Measurements from ENCODE around the gene PPP1R15B.

PPP1R15B gene

DNA sequence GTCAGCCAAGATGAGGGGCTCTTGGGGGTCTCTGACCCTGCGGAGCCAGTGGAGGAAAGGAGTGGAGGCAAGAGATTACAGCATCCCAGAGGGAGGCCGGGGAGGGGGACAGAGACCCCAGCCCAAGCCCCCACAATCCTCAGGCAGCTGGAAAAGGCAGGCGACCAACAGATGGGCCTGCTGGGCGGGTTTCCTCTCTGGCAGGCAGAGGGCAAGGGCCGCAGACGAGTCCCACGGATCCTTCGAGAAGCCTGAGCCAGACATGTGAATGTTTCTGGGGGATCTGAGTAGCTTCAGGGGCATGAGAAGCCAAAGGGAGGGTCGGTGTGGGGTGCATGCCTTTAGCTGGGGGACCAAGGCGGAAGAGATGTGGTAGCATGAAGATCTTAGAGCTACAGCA, 49.8 kb downstream of the PPP1R15B start:
- H3K4me3 ChIP-seq (ENCODE audit: low read depth, low read length), result no peak overlapping the region
- in situ Hi-C loops (cut with HindIII; ENCODE audit: low sequenced_read_pairs), result no loop called here
- TF ChIP-seq, protein P1, sequence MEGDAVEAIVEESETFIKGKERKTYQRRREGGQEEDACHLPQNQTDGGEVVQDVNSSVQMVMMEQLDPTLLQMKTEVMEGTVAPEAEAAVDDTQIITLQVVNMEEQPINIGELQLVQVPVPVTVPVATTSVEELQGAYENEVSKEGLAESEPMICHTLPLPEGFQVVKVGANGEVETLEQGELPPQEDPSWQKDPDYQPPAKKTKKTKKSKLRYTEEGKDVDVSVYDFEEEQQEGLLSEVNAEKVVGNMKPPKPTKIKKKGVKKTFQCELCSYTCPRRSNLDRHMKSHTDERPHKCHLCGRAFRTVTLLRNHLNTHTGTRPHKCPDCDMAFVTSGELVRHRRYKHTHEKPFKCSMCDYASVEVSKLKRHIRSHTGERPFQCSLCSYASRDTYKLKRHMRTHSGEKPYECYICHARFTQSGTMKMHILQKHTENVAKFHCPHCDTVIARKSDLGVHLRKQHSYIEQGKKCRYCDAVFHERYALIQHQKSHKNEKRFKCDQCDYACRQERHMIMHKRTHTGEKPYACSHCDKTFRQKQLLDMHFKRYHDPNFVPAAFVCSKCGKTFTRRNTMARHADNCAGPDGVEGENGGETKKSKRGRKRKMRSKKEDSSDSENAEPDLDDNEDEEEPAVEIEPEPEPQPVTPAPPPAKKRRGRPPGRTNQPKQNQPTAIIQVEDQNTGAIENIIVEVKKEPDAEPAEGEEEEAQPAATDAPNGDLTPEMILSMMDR (IDR thresholded peaks at IDR 0.05; ENCODE audit: low read depth, low read length), result no peak
- no peak for DNase-seq (ENCODE audit: low read depth, low spot score)

DNA sequence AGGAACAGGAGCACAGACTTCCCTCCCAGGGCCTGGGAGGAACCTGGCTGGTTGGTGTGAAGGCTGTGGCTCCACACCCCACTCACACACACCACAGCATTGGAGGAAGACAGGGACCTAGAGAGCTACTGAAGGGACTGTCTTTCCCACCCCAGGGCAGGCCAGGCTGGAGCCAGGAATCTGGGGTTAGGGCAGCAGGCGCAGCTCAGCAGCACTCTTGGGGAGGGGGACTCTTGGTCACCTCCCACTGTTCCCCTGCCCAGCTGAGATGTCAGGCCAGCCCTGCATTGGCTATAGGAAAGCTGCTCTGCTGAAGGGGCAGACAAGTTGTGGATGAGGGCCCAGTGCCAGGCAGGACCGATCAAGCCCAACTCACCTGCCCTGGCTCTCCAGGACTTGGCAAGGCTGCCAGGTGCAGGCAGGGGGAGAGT, 50.3 kb downstream of the PPP1R15B start:
- TF ChIP-seq, protein P1 (IDR thresholded peaks at IDR 0.05; ENCODE audit: low read depth, low read length), result no peak
- DNase-seq (ENCODE audit: low read depth, low spot score), result no peak
- no peak overlapping the region for H3K4me3 ChIP-seq (ENCODE audit: low read depth, low read length)
- in situ Hi-C loops (cut with HindIII; ENCODE audit: low sequenced_read_pairs), result no loop called here

DNA sequence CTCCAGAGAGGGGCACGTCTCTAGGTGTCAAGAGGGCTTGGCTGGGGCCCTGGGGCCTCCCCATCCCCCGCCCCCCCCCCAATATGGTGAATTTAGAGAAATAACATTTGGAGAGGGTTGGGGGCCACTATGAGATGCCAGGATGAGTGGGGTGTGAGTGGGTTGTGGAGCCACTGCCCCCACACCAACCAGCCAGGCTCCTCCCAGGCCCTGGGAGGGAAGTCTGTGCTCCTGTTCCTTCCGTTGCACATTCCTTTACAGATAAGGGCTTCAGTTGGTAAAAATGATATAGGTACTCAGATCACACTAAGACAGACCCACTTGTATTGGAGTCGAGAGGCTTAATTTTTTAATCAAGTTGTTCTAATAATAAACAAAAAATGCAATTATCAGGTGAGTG, 51.3 kb downstream of the PPP1R15B start:
- DNase-seq (ENCODE audit: low read depth, low spot score), result no peak
- in situ Hi-C loops (cut with HindIII; ENCODE audit: low sequenced_read_pairs), result no loop called here
- TF ChIP-seq, protein P1 (IDR thresholded peaks at IDR 0.05; ENCODE audit: low read depth, low read length), result no peak
- no peak overlapping the region for H3K4me3 ChIP-seq (ENCODE audit: low read depth, low read length)

DNA sequence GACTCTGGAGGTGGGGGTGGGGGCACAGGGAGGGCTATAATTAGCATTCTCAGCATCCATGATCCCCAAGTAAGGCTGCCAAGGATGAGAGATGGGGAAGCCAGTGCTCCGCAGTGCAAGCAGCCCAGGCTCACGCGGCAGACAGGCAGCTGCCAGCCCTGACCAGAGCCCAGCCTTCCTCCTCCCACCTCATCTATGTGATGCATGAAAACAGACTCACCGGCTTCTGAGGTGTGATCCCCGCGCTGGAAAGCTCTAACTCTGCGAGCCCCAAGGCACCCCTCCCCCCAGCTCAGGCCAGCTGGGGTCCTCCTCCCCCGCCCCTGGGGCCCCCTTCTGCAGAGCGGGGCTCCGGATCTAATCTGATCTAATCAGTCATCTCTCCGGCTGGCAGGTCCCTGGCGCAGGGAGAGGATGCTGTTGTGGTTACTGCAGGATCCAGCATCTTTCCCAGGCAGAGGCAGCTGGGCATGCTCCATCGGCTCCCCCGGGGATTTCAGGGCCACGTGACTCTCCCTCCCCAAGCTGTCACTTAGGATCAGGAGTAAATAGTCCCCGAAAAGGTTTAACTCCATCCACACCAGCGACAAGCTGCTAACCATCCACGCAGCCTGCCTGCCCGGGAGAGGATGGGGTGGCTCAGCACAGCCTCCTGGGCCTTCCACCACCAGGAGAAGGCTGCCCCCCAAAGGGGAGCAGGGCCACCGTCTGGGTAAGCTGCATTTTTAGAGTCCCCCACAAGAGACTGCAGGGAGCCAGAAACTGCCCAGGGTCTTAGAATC, 52.0 kb downstream of the PPP1R15B start, which contains the start of gene PLEKHA6:
TSS of gene PLEKHA6 (minus strand) at position 456 of the 782 bp plus-strand sequence. CDS start 86,202 bp downstream, outside the sequence.
- DNase-seq (ENCODE audit: low read depth, low spot score), result no peak
- TF ChIP-seq, protein P1 (IDR thresholded peaks at IDR 0.05; ENCODE audit: low read depth, low read length), result peak; percentile 31
- H3K4me3 ChIP-seq (ENCODE audit: low read depth, low read length), result no peak within 1 kb of the TSS
- in situ Hi-C loops (cut with HindIII; ENCODE audit: low sequenced_read_pairs), result no loop called here

DNA sequence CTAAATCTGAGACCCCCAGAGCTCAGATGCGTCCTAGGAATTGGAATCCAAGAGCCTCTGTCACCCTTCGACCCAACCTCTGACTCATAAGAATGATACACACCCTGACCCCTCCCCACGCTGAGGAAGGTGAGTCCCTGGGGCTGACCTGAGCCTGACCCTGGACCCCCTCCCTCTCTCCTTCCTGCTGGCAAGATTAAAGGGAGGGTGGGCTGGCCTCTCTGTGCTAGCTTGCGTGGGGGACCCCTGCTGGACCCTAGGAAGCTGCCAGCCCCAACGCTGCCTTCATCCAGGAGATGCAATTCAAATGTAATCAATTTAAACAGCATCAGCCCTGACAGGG, 52.5 kb downstream of the PPP1R15B start:
- in situ Hi-C loops (cut with HindIII; ENCODE audit: low sequenced_read_pairs), result no loop called here
- DNase-seq (ENCODE audit: low read depth, low spot score), result no peak
- H3K4me3 ChIP-seq (ENCODE audit: low read depth, low read length), result no peak overlapping the region
- TF ChIP-seq, protein P1 (IDR thresholded peaks at IDR 0.05; ENCODE audit: low read depth, low read length), result no peak

DNA sequence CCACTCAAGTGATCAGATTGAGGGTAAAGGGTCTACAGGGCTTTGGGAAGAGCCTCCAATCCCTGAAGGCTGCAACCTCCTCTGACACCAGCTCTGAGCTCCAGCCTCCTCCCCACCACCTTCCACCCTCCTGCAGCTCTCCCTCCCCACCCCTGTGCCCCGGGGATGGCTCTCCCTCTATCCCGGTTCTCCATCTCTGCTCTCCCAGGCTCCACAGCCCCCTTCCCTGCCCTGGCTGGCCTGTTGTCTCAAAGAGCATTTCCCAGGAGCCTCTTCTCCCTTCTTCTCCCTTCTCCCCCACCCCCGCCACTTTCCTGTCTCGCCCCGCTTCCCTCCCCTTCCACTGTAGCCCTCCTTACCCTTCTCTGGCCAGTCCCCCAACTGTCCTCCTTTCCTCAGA, 53.0 kb downstream of the PPP1R15B start:
- in situ Hi-C loops (cut with HindIII; ENCODE audit: low sequenced_read_pairs), result no loop called here
- TF ChIP-seq, protein P1 (IDR thresholded peaks at IDR 0.05; ENCODE audit: low read depth, low read length), result no peak
- no peak overlapping the region for H3K4me3 ChIP-seq (ENCODE audit: low read depth, low read length)
- no peak for DNase-seq (ENCODE audit: low read depth, low spot score)

All from astrocyte of the spinal cord (primary cell).